HCT116 (cell line): ENCODE measurements around the gene SCCPDH. TPM values are rescaled to one million over a fixed set of nuclear protein-coding genes. Genes with fewer than 3 reads are reported as not detected.

ENCODE experiments used
- ATAC-seq: fragments of 200-7000 bp; cut with Tn5 transposase; 2 replicates; pipeline ENCODE4 v1.9.1; 2020; ENCODE audit warnings: mild to moderate bottlenecking, moderate library complexity
- BruUV-seq: library from RNA; stranded (reverse); fragments of 400-500 nt; replicated peaks from 2 replicates; lab custom pipeline; 2021; lab: Mats Ljungman, UMichigan
- CTCF ChIA-PET: fragments of 300-600 bp; sonication (Branson Sonifier 250); formaldehyde crosslinking; loops from one replicate; lab custom pipeline; 2021; ENCODE audit warnings: antibody characterized with exemption; lab: Charles Lee
- POLR2A ChIA-PET: fragments of 300-600, 350-600 bp; sonication (Branson Sonifier 250); formaldehyde crosslinking; loops from one replicate; lab custom pipeline; 2021; ENCODE audit warnings: antibody characterized with exemption; lab: Charles Lee
- RAD21 ChIA-PET, 2 experiments: fragments of 300-600 bp; sonication (Branson Sonifier 250); formaldehyde crosslinking; loops; one replicate each; lab custom pipeline; 2023; ENCODE audit warnings: low total read pairs in 2 of 2; ENCODE audit not compliant: uncharacterized antibody in 2 of 2, unreplicated experiment in 2 of 2, low non-redundant PET in 1 of 2; lab: Charles Lee
- DNase-seq: peaks from one replicate; pipeline ENCODE4 v3.0.0-alpha.2; 2010; ENCODE audit warnings: low read depth, low spot score
- H2AFZ ChIP-seq: fragments of 200-600 bp; shearing (Covaris generic), sonication (generic); 2 replicates; pipeline ENCODE4 v1.6.1; 2017; ENCODE audit warnings: low read depth, mixed run types, mixed read lengths, antibody characterized with exemption, low read length; ENCODE audit not compliant: poor library complexity, severe bottlenecking
- H3K27ac ChIP-seq: 2 replicates; pipeline ENCODE4 v1.5.1; 2012; ENCODE audit warnings: low read depth, low read length
- H3K27me3 ChIP-seq: fragments of 200-600 bp; sonication (generic); 2 replicates; pipeline ENCODE4 v1.6.1; 2016; ENCODE audit warnings: mixed run types, low read length, mixed read lengths; ENCODE audit not compliant: insufficient read depth
- H3K36me3 ChIP-seq, 2 experiments: fragments of 200-500 bp in 1 of 2; fragments of 200-600 bp in 1 of 2; sonication (Bioruptor generic) in 1 of 2; sonication (generic) in 1 of 2; 2 replicates each; pipeline versions ENCODE4 v1.5.1 to v1.6.1; 2014 to 2016; ENCODE audit warnings: low read length in 2 of 2, inconsistent platforms in 1 of 2, mixed read lengths in 1 of 2, mixed run types in 1 of 2; ENCODE audit not compliant: insufficient read depth in 2 of 2, control insufficient read depth in 1 of 2
- H3K4me1 ChIP-seq, 2 experiments: fragments of 200-600 bp in 1 of 2; sonication (generic) in 1 of 2; 2 replicates each; pipeline versions ENCODE4 v1.5.1 to v1.6.1; 2012 to 2017; ENCODE audit warnings: low read length in 2 of 2, inconsistent platforms in 1 of 2, mild to moderate bottlenecking in 1 of 2, mixed read lengths in 1 of 2, mixed run types in 1 of 2, moderate library complexity in 1 of 2; ENCODE audit not compliant: insufficient read depth in 2 of 2, control insufficient read depth in 1 of 2
- H3K4me2 ChIP-seq: fragments of 200-600 bp; sonication (generic); 2 replicates; pipeline ENCODE4 v1.6.1; 2017; ENCODE audit warnings: mixed run types, low read length, mixed read lengths
- H3K4me3 ChIP-seq, 2 experiments: fragments of 200-600 bp in 1 of 2; sonication (generic) in 1 of 2; replicated peaks in 1 of 2; 2 replicates each; pipeline ENCODE4 v1.5.1; 2011 to 2016; ENCODE audit warnings: low read length in 2 of 2, control low read depth in 1 of 2, low read depth in 1 of 2, mild to moderate bottlenecking in 1 of 2, mixed read lengths in 1 of 2, mixed run types in 1 of 2
- H3K79me2 ChIP-seq: fragments of 200-600 bp; sonication (generic); 2 replicates; pipeline ENCODE4 v1.6.1; 2017; ENCODE audit warnings: mild to moderate bottlenecking, mixed run types, low read length, moderate library complexity, mixed read lengths; ENCODE audit not compliant: insufficient read depth
- H3K9ac ChIP-seq: fragments of 200-600 bp; sonication (generic); 2 replicates; pipeline ENCODE4 v1.6.1; 2016; ENCODE audit warnings: low read length, mixed read lengths
- H3K9me2 ChIP-seq: fragments of 200-600 bp; sonication (generic), shearing (Covaris generic); 2 replicates; pipeline ENCODE4 v1.6.1; 2017; ENCODE audit warnings: mixed run types, mild to moderate bottlenecking, moderate library complexity; ENCODE audit not compliant: insufficient read depth
- H3K9me3 ChIP-seq, 2 experiments: fragments of 200-500 bp in 1 of 2; fragments of 200-600 bp in 1 of 2; sonication (Bioruptor generic) in 1 of 2; sonication (generic) in 1 of 2; 2 replicates each; pipeline ENCODE4 v1.6.1; 2014 to 2017; ENCODE audit warnings: low read length in 2 of 2, mixed read lengths in 2 of 2, inconsistent platforms in 1 of 2, low read depth in 1 of 2, mild to moderate bottlenecking in 1 of 2, mixed run types in 1 of 2, moderate library complexity in 1 of 2; ENCODE audit not compliant: control insufficient read depth in 1 of 2, insufficient read depth in 1 of 2
- H4K20me1 ChIP-seq: fragments of 200-600 bp; sonication (generic), shearing (Covaris generic); 2 replicates; pipeline ENCODE4 v1.6.1; 2017; ENCODE audit warnings: mixed run types, mild to moderate bottlenecking, moderate library complexity; ENCODE audit not compliant: insufficient read depth
- CBX3 ChIP-seq: IDR thresholded peaks from 2 replicates; pipeline ENCODE4 v1.6.1; 2012; ENCODE audit warnings: low read depth
- CEBPB ChIP-seq: IDR thresholded peaks from 2 replicates; pipeline ENCODE4 v1.6.1; 2012; ENCODE audit warnings: low read depth
- CTCF ChIP-seq, 3 experiments: fragments of 200-600 bp in 1 of 3; sonication (generic) in 1 of 3; IDR thresholded peaks in 2 of 3; conservative IDR thresholded peaks in 1 of 3; 2 replicates each; pipeline ENCODE4 v1.5.1; 2012 to 2017; ENCODE audit warnings: low read depth in 2 of 3, low read length in 2 of 3, antibody characterized with exemption in 1 of 3, borderline replicate concordance in 1 of 3, control low read depth in 1 of 3, mild to moderate bottlenecking in 1 of 3, mixed read lengths in 1 of 3, mixed run types in 1 of 3, moderate library complexity in 1 of 3; ENCODE audit not compliant: insufficient read depth in 1 of 3
- ELF1 ChIP-seq: IDR thresholded peaks from 2 replicates; pipeline ENCODE4 v1.6.1; 2012; ENCODE audit warnings: low read depth, borderline replicate concordance
- EZH2phosphoT487 ChIP-seq: fragments of 200-600 bp; IDR thresholded peaks from 2 replicates; pipeline ENCODE4 v1.6.1; 2018; ENCODE audit warnings: antibody characterized with exemption, borderline replicate concordance
- RAD21 ChIP-seq: IDR thresholded peaks from 2 replicates; pipeline ENCODE4 v1.6.1; 2012; ENCODE audit warnings: low read depth, mild to moderate bottlenecking
- REST ChIP-seq: IDR thresholded peaks from 2 replicates; pipeline ENCODE4 v1.6.1; 2012; ENCODE audit warnings: low read depth
- SIN3A ChIP-seq: IDR thresholded peaks from 2 replicates; pipeline ENCODE4 v1.6.1; 2012; ENCODE audit warnings: low read depth
- SP1 ChIP-seq: IDR thresholded peaks from 2 replicates; pipeline ENCODE4 v1.6.1; 2012; ENCODE audit warnings: low read depth
- SRF ChIP-seq: IDR thresholded peaks from 2 replicates; pipeline ENCODE4 v1.6.1; 2012; ENCODE audit warnings: low read depth
- TCF7L2 ChIP-seq: IDR thresholded peaks from 2 replicates; pipeline ENCODE4 v1.7.0; 2011; ENCODE audit warnings: borderline replicate concordance, inconsistent platforms; ENCODE audit not compliant: insufficient read depth, insufficient read length; ENCODE audit errors: extremely low read depth
- YY1 ChIP-seq: IDR thresholded peaks from 2 replicates; pipeline ENCODE4 v1.6.1; 2011; ENCODE audit warnings: low read length, low read depth, moderate library complexity, mild to moderate bottlenecking; ENCODE audit not compliant: insufficient replicate concordance; ENCODE audit errors: extremely low read depth
- ZBTB33 ChIP-seq: IDR thresholded peaks from 2 replicates; pipeline ENCODE4 v1.6.1; 2011; ENCODE audit warnings: mild to moderate bottlenecking, low read length, moderate library complexity; ENCODE audit not compliant: insufficient replicate concordance; ENCODE audit errors: extremely low read depth
- ZNF274 ChIP-seq: fragments of 200-500 bp; sonication (Bioruptor generic); IDR thresholded peaks from 2 replicates; pipeline ENCODE4 v1.6.1; 2014; ENCODE audit warnings: mild to moderate bottlenecking, low read depth, low read length, inconsistent platforms
- intact Hi-C: fragments of 100-400 bp; cut with micrococcal nuclease; formaldehyde crosslinking; loops from 2 replicates; pipeline ENCODE4 v1.10.0; 2022
- total RNA-seq: library from RNA; stranded (reverse); gene quantifications from one replicate; pipeline ENCODE4 v1.2.1, GENCODE V29; 2021; ENCODE audit not compliant: unreplicated experiment

Gene SCCPDH
- total RNA-seq, 1 experiment from 2014 or later, result 0.30 TPM

GRCh38 chr1:246726881-246727280 is 2.7 kb downstream of the SCCPDH start:
- Histone ChIP-seq H3K9me3 (no peaks in the 10 kb centered on the region; a peak in 2 of 4 replicates), H4K20me1 (no peaks in the 10 kb centered on the region), H3K27ac (no peak overlapping the region), H3K36me3 (no peaks in the 10 kb centered on the region), H3K9ac (no peak overlapping the region), H3K27me3 (no peaks in the 10 kb centered on the region), H3K9me2 (no peaks in the 10 kb centered on the region), H3K4me3 (no peak overlapping the region), H3K4me2 (no peak overlapping the region), H3K79me2 (no peaks in the 10 kb centered on the region), H3K4me1 (no peaks in the 10 kb centered on the region), H2AFZ (no peak overlapping the region)
- RAD21 ChIA-PET, result no interaction called here
- intact Hi-C loops, result no loop called here
- POLR2A ChIA-PET, result no interaction called here
- CTCF ChIA-PET, result no interaction called here
- DNase-seq (no peak), ATAC-seq (no peak)
- no TSS peak for BruUV-seq
- no peak for TF ChIP-seq SP1
- TF ChIP-seq REST, result no peak
- no peak for TF ChIP-seq RAD21
- TF ChIP-seq ZNF274, result no peak
- TF ChIP-seq SIN3A, result no peak
- no peak for TF ChIP-seq TCF7L2
- TF ChIP-seq CBX3, result no peak
- TF ChIP-seq YY1, result no peak
- TF ChIP-seq CEBPB, result no peak
- no peak for TF ChIP-seq EZH2phosphoT487
- TF ChIP-seq SRF, result no peak
- TF ChIP-seq ELF1, result no peak
- no peak for TF ChIP-seq CTCF (IDR thresholded peaks at IDR 0.05 in 2 of 3, conservative IDR thresholded peaks at IDR 0.05 in 1 of 3; ENCODE audit: borderline replicate concordance in 1 of 3, insufficient read depth in 1 of 3, low read depth in 2 of 3, low read length in 2 of 3)
- TF ChIP-seq ZBTB33, result no peak
